ENCODE results near the gene UBAC2. TPM values are rescaled to one million over a fixed set of nuclear protein-coding genes. Genes with fewer than 3 reads are reported as not detected.
A peak's percentile ranks its signal among the peaks of the same experiment; 100 is the strongest.

The UBAC2 gene
- total RNA-seq, 1 donor = 45.3 TPM

GRCh38 chr13:99399623-99399974, 198.9 kb downstream of the UBAC2 start:
- H3K4me3 ChIP-seq (ENCODE audit: low read depth, low read length) = no peak overlapping the region
- DNase-seq (ENCODE audit: low read depth) = no peak
- TF ChIP-seq, protein P1, sequence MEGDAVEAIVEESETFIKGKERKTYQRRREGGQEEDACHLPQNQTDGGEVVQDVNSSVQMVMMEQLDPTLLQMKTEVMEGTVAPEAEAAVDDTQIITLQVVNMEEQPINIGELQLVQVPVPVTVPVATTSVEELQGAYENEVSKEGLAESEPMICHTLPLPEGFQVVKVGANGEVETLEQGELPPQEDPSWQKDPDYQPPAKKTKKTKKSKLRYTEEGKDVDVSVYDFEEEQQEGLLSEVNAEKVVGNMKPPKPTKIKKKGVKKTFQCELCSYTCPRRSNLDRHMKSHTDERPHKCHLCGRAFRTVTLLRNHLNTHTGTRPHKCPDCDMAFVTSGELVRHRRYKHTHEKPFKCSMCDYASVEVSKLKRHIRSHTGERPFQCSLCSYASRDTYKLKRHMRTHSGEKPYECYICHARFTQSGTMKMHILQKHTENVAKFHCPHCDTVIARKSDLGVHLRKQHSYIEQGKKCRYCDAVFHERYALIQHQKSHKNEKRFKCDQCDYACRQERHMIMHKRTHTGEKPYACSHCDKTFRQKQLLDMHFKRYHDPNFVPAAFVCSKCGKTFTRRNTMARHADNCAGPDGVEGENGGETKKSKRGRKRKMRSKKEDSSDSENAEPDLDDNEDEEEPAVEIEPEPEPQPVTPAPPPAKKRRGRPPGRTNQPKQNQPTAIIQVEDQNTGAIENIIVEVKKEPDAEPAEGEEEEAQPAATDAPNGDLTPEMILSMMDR (IDR thresholded peaks at IDR 0.05; ENCODE audit: insufficient read depth, low read depth, low read length) = no peak

- no peak for DNase-seq (ENCODE audit: low read depth)
- TF ChIP-seq, protein P1 (IDR thresholded peaks at IDR 0.05; ENCODE audit: insufficient read depth, low read depth, low read length) = no peak
- no peak overlapping the region for H3K4me3 ChIP-seq (ENCODE audit: low read depth, low read length)
These were observed 202.9 kb downstream of the UBAC2 start for GRCh38 chr13:99403458-99403971.

DNA sequence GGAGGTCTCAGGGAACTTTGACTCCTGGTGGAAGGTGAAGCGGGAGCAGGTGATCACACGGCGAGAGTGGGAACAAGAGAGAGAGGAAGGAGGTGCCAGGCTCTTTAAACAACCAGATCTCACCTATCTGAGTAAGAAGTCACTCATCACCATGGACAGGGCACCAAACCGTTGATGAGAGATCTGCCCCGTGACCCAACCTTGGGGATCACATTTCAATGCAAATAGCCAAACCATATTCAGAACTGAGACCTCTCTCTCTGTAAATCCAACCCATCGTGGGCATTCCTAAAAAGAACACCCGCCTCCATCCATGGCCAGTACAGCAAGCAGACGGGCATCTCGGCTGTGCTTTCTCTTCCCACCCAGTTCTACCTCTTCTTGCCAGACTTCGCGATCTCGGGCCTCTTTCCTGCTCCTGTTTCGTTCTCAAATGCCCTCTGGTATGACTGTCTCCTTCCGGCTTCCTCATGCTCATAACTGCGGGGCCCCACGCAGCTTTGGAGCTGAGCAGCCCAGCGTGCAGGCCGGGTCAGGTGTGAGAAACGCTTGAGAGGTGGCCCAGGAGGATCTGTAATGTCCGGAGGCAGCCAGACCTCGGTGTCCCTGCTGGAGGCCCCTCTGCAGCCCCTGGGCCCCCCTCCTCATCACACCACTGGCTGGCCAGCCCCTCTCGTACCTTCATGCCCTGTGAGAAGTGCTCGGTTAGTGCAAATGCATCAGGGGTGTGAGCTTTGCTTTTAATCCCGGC, 203.5 kb downstream of the UBAC2 start:
- no peak for DNase-seq (ENCODE audit: low read depth)
- TF ChIP-seq, protein P1 (IDR thresholded peaks at IDR 0.05; ENCODE audit: insufficient read depth, low read depth, low read length) = no peak
- no peak overlapping the region for H3K4me3 ChIP-seq (ENCODE audit: low read depth, low read length)

DNA sequence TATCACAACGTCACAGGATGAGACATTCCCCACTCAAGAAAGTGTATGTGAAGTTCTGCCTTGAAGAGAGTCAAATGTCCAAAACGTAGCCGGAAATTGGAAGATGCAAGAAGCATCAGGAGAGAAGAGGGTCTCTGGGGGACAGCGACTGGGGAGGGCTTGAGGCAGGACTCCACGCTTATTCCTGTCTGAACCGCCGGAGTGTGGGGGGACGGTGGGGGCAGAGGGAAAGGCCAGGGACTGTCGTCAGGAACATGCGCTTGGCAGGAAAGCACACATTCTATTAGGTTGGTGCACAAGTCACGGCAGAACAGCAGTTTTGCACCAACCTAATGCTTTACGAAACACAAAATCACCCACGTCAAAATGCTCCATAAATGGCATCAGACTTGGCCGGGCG, 205.3 kb downstream of the UBAC2 start:
- DNase-seq (ENCODE audit: low read depth) = no peak
- TF ChIP-seq, protein P1 (IDR thresholded peaks at IDR 0.05; ENCODE audit: insufficient read depth, low read depth, low read length) = no peak
- no peak overlapping the region for H3K4me3 ChIP-seq (ENCODE audit: low read depth, low read length)

GRCh38 chr13:99406799-99407201, 206.1 kb downstream of the UBAC2 start:
- no peak overlapping the region for H3K4me3 ChIP-seq (ENCODE audit: low read depth, low read length)
- peak; percentile 24 for DNase-seq (ENCODE audit: low read depth)
- TF ChIP-seq, protein P1 (IDR thresholded peaks at IDR 0.05; ENCODE audit: insufficient read depth, low read depth, low read length) = no peak

DNA sequence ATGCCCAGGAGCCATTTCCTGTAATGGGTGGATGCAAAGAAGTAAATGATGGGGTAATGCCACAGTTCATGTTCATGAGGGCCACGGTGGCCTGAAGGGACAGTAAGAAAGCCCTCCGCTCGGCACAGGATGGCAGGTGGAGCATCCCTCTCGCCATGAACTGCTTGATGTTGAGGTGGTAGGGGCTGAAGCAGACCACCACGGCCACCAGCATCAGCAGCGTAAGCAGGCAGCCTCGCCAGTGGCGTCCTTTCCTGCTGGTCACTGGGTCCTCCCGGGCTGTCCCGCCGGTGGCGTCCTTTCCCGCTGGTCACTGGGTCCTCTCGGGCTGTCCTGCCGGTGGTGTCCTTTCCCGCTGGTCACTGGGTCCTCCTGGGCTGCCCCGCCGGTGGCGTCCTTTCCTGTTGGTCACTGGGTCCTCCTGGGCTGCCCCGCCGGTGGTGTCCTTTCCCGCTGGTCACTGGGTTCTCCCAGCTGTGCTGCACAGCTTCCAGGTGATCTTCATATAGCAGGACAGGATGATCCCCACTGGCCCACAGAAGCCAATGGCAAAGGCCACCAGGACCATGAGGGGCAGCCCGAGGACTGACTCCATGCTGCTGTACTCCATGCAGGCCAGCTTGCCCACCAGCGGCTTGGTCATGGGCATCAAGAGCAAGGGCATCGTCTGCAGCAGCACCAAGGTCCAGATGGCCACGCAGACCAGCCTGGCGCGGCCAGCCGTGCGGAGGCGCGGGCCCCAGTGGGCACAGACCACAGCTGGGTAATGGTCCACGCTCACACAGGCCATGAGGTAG, 207.4 kb downstream of the UBAC2 start:
- H3K4me3 ChIP-seq (ENCODE audit: low read depth, low read length) = no peak overlapping the region
- no peak for DNase-seq (ENCODE audit: low read depth)
- TF ChIP-seq, protein P1 (IDR thresholded peaks at IDR 0.05; ENCODE audit: insufficient read depth, low read depth, low read length) = no peak

All from fibroblast of villous mesenchyme (primary cell).